HCT116 (cell line): Measurements from ENCODE around the gene LMAN2L. TPM values are rescaled to one million over a fixed set of nuclear protein-coding genes. Genes with fewer than 3 reads are reported as not detected.

Source experiments
- ATAC-seq: fragments of 200-7000 bp; cut with Tn5 transposase; 2 replicates; pipeline ENCODE4 v1.9.1; 2020; ENCODE audit warnings: mild to moderate bottlenecking, moderate library complexity
- BruUV-seq: library from RNA; stranded (reverse); fragments of 400-500 nt; replicated peaks from 2 replicates; lab custom pipeline; 2021; lab: Mats Ljungman, UMichigan
- CTCF ChIA-PET: fragments of 300-600 bp; sonication (Branson Sonifier 250); formaldehyde crosslinking; loops from one replicate; lab custom pipeline; 2021; ENCODE audit warnings: antibody characterized with exemption; lab: Charles Lee
- POLR2A ChIA-PET: fragments of 300-600, 350-600 bp; sonication (Branson Sonifier 250); formaldehyde crosslinking; loops from one replicate; lab custom pipeline; 2021; ENCODE audit warnings: antibody characterized with exemption; lab: Charles Lee
- RAD21 ChIA-PET, 2 experiments: fragments of 300-600 bp; sonication (Branson Sonifier 250); formaldehyde crosslinking; loops; one replicate each; lab custom pipeline; 2023; ENCODE audit warnings: low total read pairs in 2 of 2; ENCODE audit not compliant: uncharacterized antibody in 2 of 2, unreplicated experiment in 2 of 2, low non-redundant PET in 1 of 2; lab: Charles Lee
- DNase-seq: peaks from one replicate; pipeline ENCODE4 v3.0.0-alpha.2; 2010; ENCODE audit warnings: low read depth, low spot score
- H2AFZ ChIP-seq: fragments of 200-600 bp; shearing (Covaris generic), sonication (generic); 2 replicates; pipeline ENCODE4 v1.6.1; 2017; ENCODE audit warnings: low read depth, mixed run types, mixed read lengths, antibody characterized with exemption, low read length; ENCODE audit not compliant: poor library complexity, severe bottlenecking
- H3K27ac ChIP-seq: 2 replicates; pipeline ENCODE4 v1.5.1; 2012; ENCODE audit warnings: low read depth, low read length
- H3K27me3 ChIP-seq: fragments of 200-600 bp; sonication (generic); 2 replicates; pipeline ENCODE4 v1.6.1; 2016; ENCODE audit warnings: mixed run types, low read length, mixed read lengths; ENCODE audit not compliant: insufficient read depth
- H3K36me3 ChIP-seq, 2 experiments: fragments of 200-500 bp in 1 of 2; fragments of 200-600 bp in 1 of 2; sonication (Bioruptor generic) in 1 of 2; sonication (generic) in 1 of 2; 2 replicates each; pipeline versions ENCODE4 v1.5.1 to v1.6.1; 2014 to 2016; ENCODE audit warnings: low read length in 2 of 2, inconsistent platforms in 1 of 2, mixed read lengths in 1 of 2, mixed run types in 1 of 2; ENCODE audit not compliant: insufficient read depth in 2 of 2, control insufficient read depth in 1 of 2
- H3K4me1 ChIP-seq, 2 experiments: fragments of 200-600 bp in 1 of 2; sonication (generic) in 1 of 2; 2 replicates each; pipeline versions ENCODE4 v1.5.1 to v1.6.1; 2012 to 2017; ENCODE audit warnings: low read length in 2 of 2, inconsistent platforms in 1 of 2, mild to moderate bottlenecking in 1 of 2, mixed read lengths in 1 of 2, mixed run types in 1 of 2, moderate library complexity in 1 of 2; ENCODE audit not compliant: insufficient read depth in 2 of 2, control insufficient read depth in 1 of 2
- H3K4me2 ChIP-seq: fragments of 200-600 bp; sonication (generic); 2 replicates; pipeline ENCODE4 v1.6.1; 2017; ENCODE audit warnings: mixed run types, low read length, mixed read lengths
- H3K4me3 ChIP-seq, 2 experiments: fragments of 200-600 bp in 1 of 2; sonication (generic) in 1 of 2; replicated peaks in 1 of 2; 2 replicates each; pipeline ENCODE4 v1.5.1; 2011 to 2016; ENCODE audit warnings: low read length in 2 of 2, control low read depth in 1 of 2, low read depth in 1 of 2, mild to moderate bottlenecking in 1 of 2, mixed read lengths in 1 of 2, mixed run types in 1 of 2
- H3K79me2 ChIP-seq: fragments of 200-600 bp; sonication (generic); 2 replicates; pipeline ENCODE4 v1.6.1; 2017; ENCODE audit warnings: mild to moderate bottlenecking, mixed run types, low read length, moderate library complexity, mixed read lengths; ENCODE audit not compliant: insufficient read depth
- H3K9ac ChIP-seq: fragments of 200-600 bp; sonication (generic); 2 replicates; pipeline ENCODE4 v1.6.1; 2016; ENCODE audit warnings: low read length, mixed read lengths
- H3K9me2 ChIP-seq: fragments of 200-600 bp; sonication (generic), shearing (Covaris generic); 2 replicates; pipeline ENCODE4 v1.6.1; 2017; ENCODE audit warnings: mixed run types, mild to moderate bottlenecking, moderate library complexity; ENCODE audit not compliant: insufficient read depth
- H3K9me3 ChIP-seq, 2 experiments: fragments of 200-500 bp in 1 of 2; fragments of 200-600 bp in 1 of 2; sonication (Bioruptor generic) in 1 of 2; sonication (generic) in 1 of 2; 2 replicates each; pipeline ENCODE4 v1.6.1; 2014 to 2017; ENCODE audit warnings: low read length in 2 of 2, mixed read lengths in 2 of 2, inconsistent platforms in 1 of 2, low read depth in 1 of 2, mild to moderate bottlenecking in 1 of 2, mixed run types in 1 of 2, moderate library complexity in 1 of 2; ENCODE audit not compliant: control insufficient read depth in 1 of 2, insufficient read depth in 1 of 2
- H4K20me1 ChIP-seq: fragments of 200-600 bp; sonication (generic), shearing (Covaris generic); 2 replicates; pipeline ENCODE4 v1.6.1; 2017; ENCODE audit warnings: mixed run types, mild to moderate bottlenecking, moderate library complexity; ENCODE audit not compliant: insufficient read depth
- ATF3 ChIP-seq: IDR thresholded peaks from 2 replicates; pipeline ENCODE4 v1.6.1; 2012
- CBX3 ChIP-seq: IDR thresholded peaks from 2 replicates; pipeline ENCODE4 v1.6.1; 2012; ENCODE audit warnings: low read depth
- CEBPB ChIP-seq: IDR thresholded peaks from 2 replicates; pipeline ENCODE4 v1.6.1; 2012; ENCODE audit warnings: low read depth
- CTCF ChIP-seq, 3 experiments: fragments of 200-600 bp in 1 of 3; sonication (generic) in 1 of 3; IDR thresholded peaks in 2 of 3; conservative IDR thresholded peaks in 1 of 3; 2 replicates each; pipeline ENCODE4 v1.5.1; 2012 to 2017; ENCODE audit warnings: low read depth in 2 of 3, low read length in 2 of 3, antibody characterized with exemption in 1 of 3, borderline replicate concordance in 1 of 3, control low read depth in 1 of 3, mild to moderate bottlenecking in 1 of 3, mixed read lengths in 1 of 3, mixed run types in 1 of 3, moderate library complexity in 1 of 3; ENCODE audit not compliant: insufficient read depth in 1 of 3
- EGR1 ChIP-seq: IDR thresholded peaks from 2 replicates; pipeline ENCODE4 v1.6.1; 2012; ENCODE audit warnings: low read depth
- ELF1 ChIP-seq: IDR thresholded peaks from 2 replicates; pipeline ENCODE4 v1.6.1; 2012; ENCODE audit warnings: low read depth, borderline replicate concordance
- EZH2 ChIP-seq: fragments of 200-600 bp; sonication (generic); IDR thresholded peaks from 2 replicates; pipeline ENCODE4 v1.6.1; 2017; ENCODE audit warnings: antibody characterized with exemption, mixed run types
- FOSL1 ChIP-seq: IDR thresholded peaks from 2 replicates; pipeline ENCODE4 v1.6.1; 2012; ENCODE audit warnings: low read depth
- JUND ChIP-seq: IDR thresholded peaks from 2 replicates; pipeline ENCODE4 v1.6.1; 2012
- MAX ChIP-seq: IDR thresholded peaks from 2 replicates; pipeline ENCODE4 v1.6.1; 2012
- POLR2A ChIP-seq: IDR thresholded peaks from 2 replicates; pipeline ENCODE4 v1.7.0; 2011; ENCODE audit warnings: borderline replicate concordance; ENCODE audit not compliant: insufficient read depth, insufficient read length; ENCODE audit errors: extremely low read depth
- RAD21 ChIP-seq: IDR thresholded peaks from 2 replicates; pipeline ENCODE4 v1.6.1; 2012; ENCODE audit warnings: low read depth, mild to moderate bottlenecking
- REST ChIP-seq: IDR thresholded peaks from 2 replicates; pipeline ENCODE4 v1.6.1; 2012; ENCODE audit warnings: low read depth
- SIN3A ChIP-seq: IDR thresholded peaks from 2 replicates; pipeline ENCODE4 v1.6.1; 2012; ENCODE audit warnings: low read depth
- SRF ChIP-seq: IDR thresholded peaks from 2 replicates; pipeline ENCODE4 v1.6.1; 2012; ENCODE audit warnings: low read depth
- TCF7L2 ChIP-seq: IDR thresholded peaks from 2 replicates; pipeline ENCODE4 v1.7.0; 2011; ENCODE audit warnings: borderline replicate concordance, inconsistent platforms; ENCODE audit not compliant: insufficient read depth, insufficient read length; ENCODE audit errors: extremely low read depth
- YY1 ChIP-seq: IDR thresholded peaks from 2 replicates; pipeline ENCODE4 v1.6.1; 2011; ENCODE audit warnings: low read length, low read depth, moderate library complexity, mild to moderate bottlenecking; ENCODE audit not compliant: insufficient replicate concordance; ENCODE audit errors: extremely low read depth
- ZFX ChIP-seq: fragments of 450-650 bp; IDR thresholded peaks from 2 replicates; pipeline ENCODE4 v1.6.1; 2017
- ZNF274 ChIP-seq: fragments of 200-500 bp; sonication (Bioruptor generic); IDR thresholded peaks from 2 replicates; pipeline ENCODE4 v1.6.1; 2014; ENCODE audit warnings: mild to moderate bottlenecking, low read depth, low read length, inconsistent platforms
- intact Hi-C: fragments of 100-400 bp; cut with micrococcal nuclease; formaldehyde crosslinking; loops from 2 replicates; pipeline ENCODE4 v1.10.0; 2022
- total RNA-seq: library from RNA; stranded (reverse); gene quantifications from one replicate; pipeline ENCODE4 v1.2.1, GENCODE V29; 2021; ENCODE audit not compliant: unreplicated experiment

Gene LMAN2L
- total RNA-seq, 1 experiment from 2014 or later = 15.2 TPM

- H3K4me3 ChIP-seq = peak overlapping the region; percentile 43 to 54
- H3K9me2 ChIP-seq = no peaks in the 10 kb centered on the region
- ChIA-PET POLR2A (interaction anchor here (1.5 kb wide), 1 partner anchor 19 kb away, joined by 5 read pairs; no protein-coding TSS in a partner anchor), CTCF (no interaction called here), RAD21 (no interaction called here)
- peaks cover 20% of the 10 kb centered on the region for H3K79me2 ChIP-seq
- DNase-seq (no peak), ATAC-seq (no peak; the same call in 1 of the 2 replicates)
- H3K9ac ChIP-seq = peak overlapping the region; percentile 47
- H4K20me1 ChIP-seq = no peaks in the 10 kb centered on the region
- no peaks in the 10 kb centered on the region for H3K9me3 ChIP-seq
- H3K36me3 ChIP-seq = no peaks in the 10 kb centered on the region
- intact Hi-C loops = loop anchor here (10.0 kb wide), 2 partner anchors 126 to 206 kb away; partner anchors contain the start of gene KANSL3
- no TSS peak for BruUV-seq
- peak overlapping the region; percentile 62; the same call in 1 of the 2 replicates for H3K27ac ChIP-seq
- TF ChIP-seq CBX3 (no peak), ZNF274 (no peak), CTCF (IDR thresholded peaks at IDR 0.05 in 2 of 3, conservative IDR thresholded peaks at IDR 0.05 in 1 of 3; ENCODE audit: borderline replicate concordance in 1 of 3, insufficient read depth in 1 of 3, low read depth in 2 of 3, low read length in 2 of 3) (peak in 2 of 3 experiments; percentile 23 to 45; a peak in 3 of 6 replicates), SIN3A (no peak), RAD21 (no peak), ELF1 (no peak), CEBPB (no peak), MAX (no peak), ATF3 (no peak), YY1 (peak; percentile 21), JUND (no peak), SRF (no peak), EZH2 (no peak), FOSL1 (no peak), TCF7L2 (no peak), POLR2A (no peak), REST (no peak), EGR1 (no peak), ZFX (0 out of 2 replicates have a peak, but pooled peaks have one; percentile 4)
- H3K27me3 ChIP-seq = no peaks in the 10 kb centered on the region
- H3K4me2 ChIP-seq = peak overlapping the region; percentile 77
- H2AFZ ChIP-seq = no peak overlapping the region
- H3K4me1 ChIP-seq = peaks cover 14 to 50% of the 10 kb centered on the region in 2 experiments
Observed at GRCh38 chr2:96760986-96761832, 21.3 kb upstream of the LMAN2L start.
